SU-DHL-6 (cell line): ENCODE data around the gene RAP1GDS1.

Source experiments
- H2AFZ ChIP-seq: fragments of 200-600 bp; sonication (generic); 2 replicates; pipeline ENCODE4 v1.6.1; 2014; ENCODE audit warnings: low read depth, mild to moderate bottlenecking, moderate library complexity, mixed read lengths, antibody characterized with exemption, low read length; ENCODE audit not compliant: severe bottlenecking
- H3F3A ChIP-seq: fragments of 200-600 bp; shearing (Covaris generic); 2 replicates; pipeline ENCODE4 v1.6.0; 2016; ENCODE audit warnings: antibody characterized with exemption, mild to moderate bottlenecking; ENCODE audit not compliant: insufficient read depth
- H3K27ac ChIP-seq: fragments of 200-600 bp; sonication (generic); 2 replicates; pipeline ENCODE4 v1.5.1; 2016; ENCODE audit warnings: low read depth, mild to moderate bottlenecking, low read length, moderate library complexity, mixed read lengths
- H3K27me3 ChIP-seq: fragments of 200-600 bp; sonication (generic), shearing (Covaris generic); 2 replicates; pipeline ENCODE4 v1.6.0; 2014; ENCODE audit warnings: mild to moderate bottlenecking, low read length
- H3K36me3 ChIP-seq: fragments of 200-600 bp; sonication (generic); 2 replicates; pipeline ENCODE4 v1.6.1; 2014; ENCODE audit warnings: mild to moderate bottlenecking, low read length, mixed read lengths
- H3K4me2 ChIP-seq: fragments of 300-600, 200-600 bp; shearing (Covaris generic), sonication (generic); 2 replicates; pipeline ENCODE4 v1.6.0; 2014; ENCODE audit warnings: low read length, low read depth, mild to moderate bottlenecking; ENCODE audit not compliant: poor library complexity, severe bottlenecking
- H3K4me3 ChIP-seq: fragments of 200-600 bp; sonication (generic); 2 replicates; pipeline ENCODE4 v1.5.1; 2014; ENCODE audit warnings: antibody characterized with exemption, low read length, mild to moderate bottlenecking, mixed read lengths; ENCODE audit not compliant: insufficient read depth, poor library complexity, severe bottlenecking
- H3K79me2 ChIP-seq: fragments of 200-600 bp; sonication (generic); 2 replicates; pipeline ENCODE4 v1.6.1; 2014; ENCODE audit warnings: mild to moderate bottlenecking, low read length, moderate library complexity; ENCODE audit not compliant: insufficient read depth
- H3K9ac ChIP-seq: fragments of 200-600 bp; sonication (generic); 2 replicates; pipeline ENCODE4 v1.7.0; 2014; ENCODE audit warnings: mild to moderate bottlenecking, low read length
- H3K9me2 ChIP-seq: fragments of 200-600 bp; sonication (generic); replicated peaks from 2 replicates; pipeline ENCODE4 v1.6.1; 2014; ENCODE audit warnings: low read length; ENCODE audit not compliant: insufficient read depth
- H3K9me3 ChIP-seq: fragments of 200-600 bp; sonication (generic); 2 replicates; pipeline ENCODE4 v1.6.1; 2014; ENCODE audit warnings: low read length, mixed read lengths; ENCODE audit not compliant: insufficient read depth
- H4K20me1 ChIP-seq: fragments of 200-600 bp; sonication (generic); 2 replicates; pipeline ENCODE4 v1.6.1; 2014; ENCODE audit warnings: low read depth, mild to moderate bottlenecking, antibody characterized with exemption, low read length, moderate library complexity, mixed read lengths
- CTCF ChIP-seq: fragments of 200-600 bp; sonication (generic); IDR thresholded peaks from one replicate; pipeline ENCODE4 v1.5.1; 2017; ENCODE audit warnings: antibody characterized with exemption, mild to moderate bottlenecking, low read length, moderate library complexity; ENCODE audit not compliant: insufficient read depth, poor library complexity, severe bottlenecking
- EZH2phosphoT487 ChIP-seq: fragments of 200-600 bp; sonication (generic), shearing (Covaris generic); conservative IDR thresholded peaks from 2 replicates; pipeline ENCODE4 v1.6.1; 2018; ENCODE audit warnings: mild to moderate bottlenecking, antibody characterized with exemption, low read length, moderate library complexity, mixed read lengths

The RAP1GDS1 gene

DNA sequence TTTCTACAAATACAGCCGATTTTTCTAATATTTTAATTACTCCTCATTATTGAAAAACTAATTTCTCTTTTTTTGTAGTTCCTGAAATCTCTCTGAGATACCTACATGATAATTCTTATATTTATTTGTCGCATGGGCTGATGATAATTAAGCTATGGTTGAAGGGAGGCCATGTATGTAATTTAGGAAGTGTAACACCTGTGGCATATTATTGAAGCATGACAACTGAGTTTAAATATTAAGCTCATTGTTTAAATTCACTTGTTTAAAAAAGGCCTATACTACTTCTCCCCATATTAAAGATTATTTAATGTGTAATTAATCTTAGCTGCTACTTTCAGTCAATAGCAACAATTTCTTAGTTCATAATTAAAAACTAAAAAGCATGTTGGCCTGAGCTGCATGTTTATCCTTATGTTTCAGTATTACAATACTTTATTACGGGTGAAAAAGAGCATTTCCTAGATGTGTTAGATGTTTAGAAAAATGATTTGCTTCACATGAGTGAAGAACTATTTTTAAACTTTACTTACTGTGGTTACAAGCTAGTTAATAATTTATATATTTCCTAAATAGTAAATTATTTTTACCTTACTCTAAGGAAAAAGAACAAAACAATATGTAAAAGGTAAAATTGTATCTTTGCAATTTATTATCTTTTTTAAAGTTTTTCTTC, 122.4 kb downstream of the RAP1GDS1 start:
- H2AFZ ChIP-seq, result no peak overlapping the region
- H3K4me3 ChIP-seq, result no peak overlapping the region
- H3K27ac ChIP-seq, result no peak overlapping the region
- H3K9me2 ChIP-seq, result no peaks in the 10 kb centered on the region
- no peaks in the 10 kb centered on the region for H4K20me1 ChIP-seq
- no peaks in the 10 kb centered on the region for H3F3A ChIP-seq
- H3K9ac ChIP-seq, result no peak overlapping the region
- H3K4me2 ChIP-seq, result no peak overlapping the region
- no peaks in the 10 kb centered on the region for H3K27me3 ChIP-seq
- TF ChIP-seq EZH2phosphoT487 (no peak), CTCF (no peak)
- no peaks in the 10 kb centered on the region for H3K36me3 ChIP-seq
- H3K79me2 ChIP-seq, result no peaks in the 10 kb centered on the region
- no peaks in the 10 kb centered on the region for H3K9me3 ChIP-seq

- Histone ChIP-seq H4K20me1 (no peaks in the 10 kb centered on the region), H3K9ac (no peak overlapping the region), H3F3A (no peaks in the 10 kb centered on the region), H3K9me2 (no peaks in the 10 kb centered on the region), H3K4me2 (no peak overlapping the region), H3K27ac (no peak overlapping the region), H3K36me3 (no peaks in the 10 kb centered on the region), H3K79me2 (no peaks in the 10 kb centered on the region), H3K27me3 (no peaks in the 10 kb centered on the region), H3K9me3 (no peaks in the 10 kb centered on the region), H2AFZ (no peak overlapping the region), H3K4me3 (no peak overlapping the region)
- TF ChIP-seq CTCF (no peak), EZH2phosphoT487 (no peak)
Observed at GRCh38 chr4:98385831-98386230, 124.6 kb downstream of the RAP1GDS1 start.

DNA sequence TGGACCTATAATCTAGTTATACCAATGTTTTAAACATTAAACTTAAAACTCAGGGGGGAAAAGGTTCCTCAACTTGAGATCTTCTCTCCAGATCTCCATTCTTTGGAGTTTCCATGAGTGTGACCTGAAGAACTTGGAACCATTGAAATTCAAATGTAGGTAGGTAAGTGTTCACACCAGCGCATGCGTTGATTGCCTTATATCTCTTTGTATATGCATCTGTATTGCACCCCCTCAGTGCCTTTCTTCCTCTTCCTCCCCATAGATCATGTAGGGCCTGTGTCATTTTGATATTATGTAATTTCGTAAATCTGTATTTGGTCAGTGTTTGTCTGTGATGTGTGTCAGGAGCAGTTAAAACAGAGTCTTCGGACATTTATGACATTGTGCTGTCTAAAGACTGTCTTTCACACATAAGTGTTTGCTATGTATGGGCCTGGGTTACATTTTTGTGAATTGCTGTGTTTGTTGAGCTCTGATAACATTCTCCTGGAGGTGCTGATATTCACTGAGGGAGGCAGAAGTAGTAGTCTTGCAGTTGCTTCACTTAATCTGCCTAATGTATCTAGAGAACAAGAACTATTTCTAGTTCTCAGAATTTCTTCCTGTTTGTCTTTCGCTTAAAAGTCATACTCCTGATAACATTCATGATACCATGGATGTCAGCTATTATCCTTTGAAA, 126.3 kb downstream of the RAP1GDS1 start:
- H3K4me2 ChIP-seq, result no peak overlapping the region
- no peak overlapping the region for H3K4me3 ChIP-seq
- H2AFZ ChIP-seq, result no peak overlapping the region
- no peaks in the 10 kb centered on the region for H3K9me2 ChIP-seq
- H3K27ac ChIP-seq, result no peak overlapping the region
- no peaks in the 10 kb centered on the region for H3K9me3 ChIP-seq
- no peaks in the 10 kb centered on the region for H3K36me3 ChIP-seq
- no peaks in the 10 kb centered on the region for H3K27me3 ChIP-seq
- no peaks in the 10 kb centered on the region for H4K20me1 ChIP-seq
- no peak for TF ChIP-seq CTCF
- no peak for TF ChIP-seq EZH2phosphoT487
- H3F3A ChIP-seq, result no peaks in the 10 kb centered on the region
- H3K79me2 ChIP-seq, result no peaks in the 10 kb centered on the region
- H3K9ac ChIP-seq, result no peak overlapping the region
